SKM-1 (cell line): ENCODE data around the gene LOXL1.
"Not testable (repeated sequence)": the region's sequence is repeated elsewhere in the genome, so short reads cannot be mapped to it uniquely, and the experiment has no call there.

ENCODE experiments used
- DNase-seq: peaks from one replicate; lab custom pipeline; 2025; ENCODE audit not compliant: unreplicated experiment; lab: John Stamatoyannopoulos, UW

Gene LOXL1

GRCh38 chr15:73951601-73952000 lies 25.3 kb downstream of the LOXL1 start:
- no peak for DNase-seq

DNA sequence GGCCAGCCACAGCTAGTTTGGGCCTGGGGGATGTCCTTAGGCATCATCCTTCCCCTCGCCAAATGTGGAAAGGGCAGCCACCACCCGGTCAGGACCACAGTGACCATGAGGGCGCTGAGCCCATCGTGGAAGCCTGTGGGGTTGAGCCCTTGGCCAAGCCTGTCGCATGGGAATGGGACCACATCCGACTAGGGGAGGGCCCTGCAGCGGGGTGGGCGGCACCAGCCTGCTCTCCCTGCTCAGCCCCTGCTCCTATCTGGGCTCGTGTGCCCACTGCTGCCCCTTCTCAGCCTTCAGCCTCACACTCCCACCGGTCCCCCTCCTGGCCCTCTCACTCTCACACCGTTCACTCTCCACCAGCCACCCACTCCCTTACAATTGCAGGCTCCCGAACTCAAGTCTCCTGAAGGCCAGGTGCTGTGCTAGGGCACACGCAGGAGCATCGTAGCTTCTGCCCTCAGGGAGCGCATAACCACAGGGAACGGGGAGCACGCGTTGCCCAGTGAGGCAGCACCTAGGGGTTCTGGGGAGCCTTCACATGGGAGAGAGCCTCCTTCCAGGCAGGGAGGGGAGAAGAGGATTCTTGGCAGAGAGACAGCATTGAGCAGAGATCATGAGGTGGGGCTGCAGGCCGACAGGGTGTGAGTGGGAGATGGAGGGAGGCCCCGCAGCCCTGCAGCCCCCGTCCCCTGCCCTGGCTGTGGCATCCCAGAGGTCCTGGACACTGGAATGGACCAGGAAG lies 26.1 kb downstream of the LOXL1 start:
- no peak for DNase-seq

- DNase-seq, result no peak
Measured at GRCh38 chr15:73952913-73953750, 26.9 kb downstream of the LOXL1 start.

DNA sequence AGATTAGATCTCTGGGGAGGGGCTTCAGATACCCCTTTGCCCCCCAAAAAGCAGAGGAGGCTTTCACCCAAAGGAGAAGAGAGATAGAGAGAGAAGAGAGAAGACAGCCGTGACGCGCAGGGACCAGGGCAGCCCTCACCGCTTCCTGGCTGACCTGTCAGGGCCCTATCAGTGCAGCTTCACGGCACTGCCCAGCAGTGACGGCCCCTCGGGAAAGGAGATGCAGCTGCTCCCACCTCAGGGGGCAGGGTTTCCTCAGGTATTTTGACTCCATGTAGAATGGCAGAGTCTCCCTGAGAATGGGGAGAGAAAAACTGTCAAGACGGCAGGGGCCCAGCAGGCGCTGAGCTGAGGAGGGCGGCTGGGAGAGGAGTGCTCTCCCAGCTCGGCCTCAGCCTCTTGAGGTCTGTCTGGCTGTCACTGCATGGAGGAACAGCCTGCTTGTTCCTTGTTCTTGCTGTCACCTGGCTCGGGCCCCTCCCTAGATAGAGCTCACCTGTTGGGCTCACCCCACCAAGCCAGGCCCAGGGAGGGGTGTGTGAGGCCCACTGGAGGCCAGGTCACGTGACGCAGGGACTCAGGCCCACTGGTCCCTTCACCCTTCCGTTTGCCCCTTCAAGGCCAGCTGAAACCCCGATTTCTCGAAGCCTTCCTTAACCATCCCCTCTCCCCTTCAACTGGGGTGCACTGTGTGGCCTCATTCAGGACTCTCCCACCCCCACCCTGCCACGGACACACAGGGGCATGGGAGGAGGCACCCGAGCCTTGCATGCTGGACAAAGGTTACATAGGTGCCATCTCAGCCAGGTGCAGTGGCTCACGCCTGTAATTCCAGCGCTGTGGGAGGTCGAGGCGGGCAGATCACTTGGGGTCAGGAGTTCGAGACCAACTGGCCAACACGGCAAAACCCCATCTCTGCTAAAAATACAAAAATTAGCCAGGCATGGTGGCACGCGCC lies 28.2 kb downstream of the LOXL1 start:
- no peak for DNase-seq

GRCh38 chr15:73955326-73955725 lies 29.1 kb downstream of the LOXL1 start:
- DNase-seq, result no peak

GRCh38 chr15:73955861-73956742 lies 29.8 kb downstream of the LOXL1 start:
- DNase-seq, result no peak

- no peak for DNase-seq
Measured at GRCh38 chr15:73956743-73957135, 30.5 kb downstream of the LOXL1 start.

- no peak for DNase-seq
Measured at GRCh38 chr15:73957276-73957675, 31.0 kb downstream of the LOXL1 start.

DNA sequence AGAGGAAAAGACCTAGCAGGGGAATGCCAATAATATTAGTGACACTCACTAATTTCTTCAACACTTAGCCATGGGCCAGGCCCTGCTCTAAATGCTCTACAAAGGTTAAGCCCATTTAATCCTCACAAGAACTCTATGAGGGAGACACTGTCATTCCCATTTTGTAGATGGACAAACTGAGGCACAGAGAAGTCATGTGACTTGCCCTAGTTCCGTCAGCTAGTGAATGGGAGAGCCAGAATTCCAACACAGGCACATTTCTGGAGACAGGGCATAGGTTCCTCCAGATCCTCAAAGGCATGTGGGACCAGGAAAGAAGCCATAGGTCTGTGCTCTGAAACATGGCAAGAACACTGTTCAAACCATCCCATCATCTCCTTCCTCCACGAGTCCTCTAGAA lies 31.5 kb downstream of the LOXL1 start:
- DNase-seq, result no peak

DNA sequence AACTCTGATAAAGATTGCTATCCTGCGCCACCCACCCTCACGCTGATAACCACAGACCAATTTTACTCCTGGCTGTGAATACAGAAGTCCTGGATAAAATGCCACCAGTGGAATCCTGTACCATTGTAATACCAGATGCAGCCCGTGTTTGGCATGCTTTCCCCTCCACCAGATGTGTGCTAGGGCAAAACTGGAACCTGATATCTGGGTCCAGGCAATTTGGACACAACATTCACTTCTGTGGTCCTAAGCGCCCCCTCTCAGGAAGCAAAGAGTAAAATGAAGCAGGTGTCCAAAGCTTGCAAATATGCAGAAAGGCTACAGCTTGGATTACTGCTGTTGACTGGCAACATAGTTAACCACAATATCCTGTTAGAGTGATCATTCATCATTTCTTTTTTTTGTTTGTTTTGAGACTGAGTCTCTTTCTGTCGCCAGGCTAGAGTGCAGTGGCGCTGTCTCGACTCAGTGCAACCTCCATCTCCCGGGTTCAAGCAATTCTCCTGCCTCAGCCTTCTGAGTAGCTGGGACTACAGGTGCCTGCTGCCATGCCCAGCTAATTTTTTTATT lies 32.8 kb downstream of the LOXL1 start:
- no peak for DNase-seq

GRCh38 chr15:73959801-73960200 lies 33.5 kb downstream of the LOXL1 start:
- DNase-seq, result no peak

DNA sequence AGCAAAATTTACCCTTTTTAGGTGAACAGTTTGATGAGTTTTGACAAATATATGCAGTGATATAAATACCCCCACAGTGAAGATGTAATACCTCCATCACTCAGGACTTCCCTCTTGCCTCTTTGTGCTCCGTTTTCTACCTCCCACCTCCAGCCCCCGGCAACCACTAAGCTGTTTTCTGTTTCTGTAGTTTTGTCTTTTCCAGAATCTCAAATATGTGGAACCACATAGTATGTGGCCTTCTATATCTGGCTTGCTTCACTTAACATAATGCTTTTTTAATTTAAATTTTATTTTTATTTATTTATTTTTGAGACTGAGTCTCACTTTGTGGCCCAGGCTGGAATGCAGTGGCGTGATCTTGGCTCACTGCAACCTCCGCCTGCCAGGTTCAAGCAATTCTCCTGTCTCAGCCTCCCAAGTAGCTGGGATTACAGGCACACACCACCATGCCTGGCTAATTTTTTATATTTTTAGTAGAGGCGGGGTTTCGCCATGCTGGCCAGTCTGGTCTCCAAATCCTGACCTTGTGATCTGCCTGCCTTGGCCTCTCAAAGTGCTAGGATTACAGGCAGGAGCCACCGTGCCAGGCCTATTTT lies 34.3 kb downstream of the LOXL1 start:
- DNase-seq, result not testable (repeated sequence)

DNA sequence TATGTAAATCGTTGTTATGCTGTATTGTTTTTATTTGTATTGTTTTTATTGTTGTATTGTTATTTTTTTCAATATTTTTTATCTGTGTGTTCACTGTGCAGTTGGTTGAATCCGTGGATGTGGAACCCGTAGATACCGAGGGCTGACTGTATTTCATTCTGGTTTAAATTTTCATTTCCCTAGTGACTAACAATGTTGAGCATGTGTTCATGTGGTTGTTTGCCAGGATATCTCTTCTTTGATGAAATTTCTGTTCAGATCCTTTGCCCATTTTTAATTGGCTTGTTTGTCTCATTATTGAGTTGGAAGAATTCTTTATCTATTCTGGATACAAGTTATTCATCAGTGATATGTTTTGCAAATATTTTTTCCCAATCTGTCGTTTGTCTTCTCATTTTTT lies 36.2 kb downstream of the LOXL1 start:
- DNase-seq, result no peak

DNA sequence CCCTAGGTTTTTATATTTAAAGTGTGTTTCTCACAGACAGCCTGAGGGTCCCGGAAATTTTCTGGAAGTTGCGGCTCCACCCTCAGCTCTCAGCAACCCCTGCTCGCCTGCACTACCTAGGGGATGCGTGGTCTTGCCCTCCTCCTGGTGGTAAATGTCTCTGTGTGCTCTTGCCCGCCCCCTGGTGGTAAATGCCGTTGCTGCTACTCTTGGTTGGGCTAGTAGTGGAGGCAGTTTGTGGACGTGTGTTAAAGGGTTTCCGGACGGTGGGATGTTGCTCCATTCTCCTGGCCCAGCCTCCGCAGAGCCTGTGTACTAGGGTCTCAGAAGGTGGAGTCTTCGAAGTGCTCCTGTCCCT lies 38.5 kb downstream of the LOXL1 start:
- peak; percentile 57 for DNase-seq

DNA sequence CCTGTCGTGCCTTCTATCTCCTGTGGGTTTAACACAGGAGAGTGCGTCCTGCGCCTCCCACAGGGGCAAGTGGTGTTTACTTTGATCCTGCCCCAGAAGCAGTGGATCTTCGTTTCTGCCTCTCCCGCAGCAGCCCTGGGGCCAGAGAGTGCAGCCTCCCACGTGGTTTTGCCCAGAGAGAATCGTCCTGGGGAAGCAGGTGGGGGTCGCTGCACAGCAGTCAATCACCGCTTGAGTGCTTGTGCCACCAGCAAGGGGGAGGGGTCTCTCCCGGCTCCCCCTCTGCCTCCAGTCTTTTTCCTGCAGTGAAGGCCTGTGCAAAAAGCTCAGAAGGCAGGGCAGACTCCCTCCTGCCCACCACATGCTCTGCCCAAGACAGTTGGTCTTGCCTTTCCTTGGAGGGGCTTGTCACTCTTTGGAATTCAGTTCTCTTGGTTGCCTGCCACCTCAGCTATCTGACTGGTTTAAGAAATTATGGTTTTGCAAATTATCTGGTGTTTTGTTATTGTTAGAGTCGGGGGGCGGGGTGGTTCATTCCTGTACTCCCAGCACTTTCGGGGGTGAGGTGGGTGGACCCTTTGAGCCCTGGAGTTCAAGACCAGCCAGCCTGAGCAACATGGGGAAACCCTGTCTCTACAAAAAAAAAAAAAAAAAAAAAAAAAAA lies 39.0 kb downstream of the LOXL1 start:
- no peak for DNase-seq

DNA sequence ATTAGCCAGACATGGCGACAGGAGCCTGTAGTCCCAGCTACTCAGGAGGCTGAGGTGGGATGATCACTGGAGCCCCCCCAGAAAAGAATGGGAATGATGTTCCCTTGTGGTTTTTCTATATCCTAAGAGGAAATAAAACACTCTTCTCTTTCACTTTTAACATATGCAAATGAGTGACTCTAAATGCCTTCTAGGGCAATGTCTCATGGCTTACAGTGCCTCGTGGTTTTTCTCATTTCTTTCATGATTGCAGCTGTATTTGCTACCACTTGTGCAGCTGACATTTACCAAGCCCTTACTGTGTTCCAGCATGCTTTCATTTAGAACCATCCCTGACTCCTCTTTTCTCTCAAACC lies 39.5 kb downstream of the LOXL1 start:
- DNase-seq, result no peak

DNA sequence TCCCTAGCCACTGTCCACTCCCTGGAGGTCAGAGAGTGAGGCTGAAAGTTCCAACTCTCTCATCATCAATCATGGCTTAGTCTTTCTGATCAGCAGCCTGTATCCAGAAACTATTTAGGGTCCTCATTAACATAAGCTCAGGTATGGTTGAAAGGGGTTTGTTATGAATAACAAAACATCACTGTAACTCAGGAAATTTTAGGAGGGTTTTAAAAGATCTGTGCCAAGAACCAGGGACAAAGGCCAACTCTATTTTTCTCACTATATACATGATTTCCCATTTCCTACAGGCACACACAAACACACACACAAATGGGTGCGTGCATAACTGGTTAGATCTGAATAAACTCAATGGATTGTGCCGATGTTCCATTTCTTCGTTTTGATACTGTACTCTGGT lies 42.2 kb downstream of the LOXL1 start:
- no peak for DNase-seq

GRCh38 chr15:73969151-73969759 lies 43.0 kb downstream of the LOXL1 start:
- no peak for DNase-seq
